Glomerular visceral epithelial cell (primary cell): ENCODE measurements around the gene ECHDC1.
"Not testable (repeated sequence)": the region's sequence is repeated elsewhere in the genome, so short reads cannot be mapped to it uniquely, and the experiment has no call there.

Experiments
- DNase-seq: peaks from one replicate; pipeline ENCODE4 v3.0.0-alpha.2; 2016; ENCODE audit errors: extremely low spot score

Gene ECHDC1

GRCh38 chr6:127342296-127342945, 988 bp downstream of the ECHDC1 start:
- peak; percentile 53 for DNase-seq

- DNase-seq, result peak; percentile 7
Observed at GRCh38 chr6:127341471-127342202, 1.8 kb downstream of the ECHDC1 start.

- DNase-seq, result no peak
Observed at GRCh38 chr6:127340171-127340570, 3.2 kb downstream of the ECHDC1 start.

- no peak for DNase-seq
Observed at GRCh38 chr6:127338936-127339335, 4.5 kb downstream of the ECHDC1 start.

- DNase-seq, result no peak
Observed at GRCh38 chr6:127332383-127332961, 10.9 kb downstream of the ECHDC1 start.

GRCh38 chr6:127331256-127331655, 12.2 kb downstream of the ECHDC1 start:
- not testable (repeated sequence) for DNase-seq

- DNase-seq, result peak; percentile 8
Observed at GRCh38 chr6:127328043-127328609, 15.3 kb downstream of the ECHDC1 start.

GRCh38 chr6:127319686-127320085, 23.7 kb downstream of the ECHDC1 start:
- no peak for DNase-seq

GRCh38 chr6:127317388-127318128, 25.9 kb downstream of the ECHDC1 start:
- no peak for DNase-seq

GRCh38 chr6:127305741-127306140, 37.7 kb downstream of the ECHDC1 start:
- DNase-seq, result no peak

- DNase-seq, result no peak
Observed at GRCh38 chr6:127303917-127304316, 39.5 kb downstream of the ECHDC1 start.

GRCh38 chr6:127302728-127303660, 40.4 kb downstream of the ECHDC1 start:
- peak; percentile 58 for DNase-seq

GRCh38 chr6:127301199-127301700, 42.2 kb downstream of the ECHDC1 start:
- no peak for DNase-seq

- peak; percentile 35 for DNase-seq
Observed at GRCh38 chr6:127300411-127300810, 43.0 kb downstream of the ECHDC1 start.

GRCh38 chr6:127299522-127300240, 43.7 kb downstream of the ECHDC1 start:
- no peak for DNase-seq

GRCh38 chr6:127298475-127298874, 44.9 kb downstream of the ECHDC1 start:
- DNase-seq, result no peak

- DNase-seq, result no peak
Observed at GRCh38 chr6:127297502-127298070, 45.8 kb downstream of the ECHDC1 start.

- no peak for DNase-seq
Observed at GRCh38 chr6:127291495-127291894, 51.9 kb downstream of the ECHDC1 start.

GRCh38 chr6:127290391-127291265, 52.8 kb downstream of the ECHDC1 start:
- DNase-seq, result no peak
